Measurements from ENCODE around the gene ACSBG1.
"Not testable (repeated sequence)": the region's sequence is repeated elsewhere in the genome, so short reads cannot be mapped to it uniquely, and the experiment has no call there.

The ACSBG1 gene

DNA sequence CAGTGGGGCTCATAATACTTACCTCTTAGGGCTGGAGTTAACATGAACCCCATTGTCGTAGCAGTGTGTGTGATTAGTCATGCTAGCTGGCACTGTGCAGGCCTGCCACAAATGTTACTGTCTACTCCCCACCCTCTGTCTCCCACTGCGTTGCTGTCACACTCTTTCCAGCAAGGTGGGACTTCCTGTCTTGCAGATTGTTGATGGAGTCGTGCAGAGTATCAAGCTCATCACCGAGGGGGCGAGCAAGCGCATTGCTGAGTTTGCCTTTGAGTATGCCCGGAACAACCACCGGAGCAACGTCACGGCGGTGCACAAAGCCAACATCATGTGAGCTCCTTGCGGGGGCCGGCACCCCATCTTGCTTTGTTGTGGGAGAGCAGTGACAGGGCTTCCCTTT, 72.3 kb downstream of the ACSBG1 start:
- FAIRE-seq, result no peak

DNA sequence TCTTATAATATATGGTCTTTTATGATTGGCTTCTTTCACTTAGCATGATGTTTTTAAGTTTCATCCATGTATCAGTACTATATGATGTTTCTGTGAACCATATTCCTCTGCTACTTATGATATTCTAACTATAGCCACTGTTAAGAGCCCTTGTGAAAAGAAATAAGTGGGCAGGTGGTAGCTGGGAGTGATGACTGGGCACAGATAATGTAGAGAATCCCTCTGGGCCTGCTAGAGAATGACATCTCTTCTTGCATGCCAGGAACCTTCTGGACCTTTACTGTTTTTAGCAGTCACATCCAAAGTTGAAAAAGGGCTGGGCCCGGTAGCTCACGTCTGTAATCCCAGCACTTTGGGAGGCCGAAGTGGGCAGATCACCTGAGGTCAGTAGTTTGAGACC, 75.0 kb downstream of the ACSBG1 start:
- no peak for FAIRE-seq

DNA sequence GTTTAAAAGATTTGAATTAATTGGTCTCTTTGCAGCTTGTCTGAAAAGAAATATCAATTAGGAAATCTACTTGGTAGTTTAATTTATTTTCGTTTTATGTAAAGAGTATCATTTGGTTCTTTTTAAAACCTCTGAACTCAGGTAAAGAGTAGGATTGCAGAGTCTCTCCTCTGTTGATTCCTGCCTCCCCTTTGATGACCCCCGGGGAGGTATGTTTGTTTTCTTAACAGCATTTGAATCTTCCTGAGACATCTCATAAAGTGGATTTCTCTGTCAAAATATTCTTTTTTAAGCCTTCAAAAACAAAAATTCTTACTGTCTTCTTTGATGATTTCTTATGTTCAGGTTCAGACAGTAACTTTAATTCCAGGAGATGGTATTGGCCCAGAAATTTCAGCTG, 77.2 kb downstream of the ACSBG1 start:
- no peak for FAIRE-seq

DNA sequence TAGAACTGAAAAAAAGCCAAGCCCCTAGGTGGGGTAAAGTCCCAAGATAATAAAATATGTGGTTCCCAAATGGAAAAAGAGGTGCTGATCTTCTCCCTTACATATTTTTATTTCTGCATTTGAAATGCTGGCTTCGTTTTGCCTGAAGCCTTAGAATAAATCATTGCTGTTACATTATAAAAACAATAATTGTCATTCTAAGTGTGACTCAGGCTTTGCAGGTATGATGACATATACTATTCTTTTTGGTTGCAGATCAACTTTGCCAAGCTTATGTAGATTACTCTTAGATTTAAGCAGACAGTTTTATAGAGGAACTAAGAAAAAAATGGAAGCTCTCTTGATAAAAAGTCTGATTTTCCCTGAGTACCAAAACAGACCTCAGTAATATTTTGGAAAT, 77.7 kb downstream of the ACSBG1 start:
- no peak for FAIRE-seq

DNA sequence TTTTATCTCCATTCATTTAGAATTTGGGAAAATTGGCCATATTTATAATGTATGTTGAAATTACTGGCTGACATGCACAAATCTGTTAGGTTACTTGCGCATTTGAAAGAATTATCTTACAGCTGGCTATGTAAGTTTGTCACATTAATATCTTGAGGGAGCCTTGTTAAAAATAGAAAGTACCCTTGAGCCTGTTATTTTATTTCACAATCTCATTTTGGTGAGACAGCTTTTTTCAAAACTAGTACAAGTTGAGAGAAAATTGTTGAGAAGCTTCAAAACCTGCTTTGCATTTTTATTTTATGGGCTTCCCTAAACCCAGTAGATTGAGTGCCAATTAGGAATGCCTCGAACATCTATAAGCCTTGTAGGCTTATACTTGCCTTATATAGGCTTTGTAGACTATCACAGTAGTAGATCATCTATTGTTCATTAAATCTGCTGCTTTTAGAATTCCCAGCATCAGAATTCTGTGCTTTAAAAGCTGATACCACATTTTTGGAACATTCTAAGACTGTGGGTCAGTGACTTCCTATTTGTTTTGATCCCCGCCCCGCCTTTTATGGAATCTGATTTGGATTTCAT, 78.9 kb downstream of the ACSBG1 start:
- FAIRE-seq, result no peak

DNA sequence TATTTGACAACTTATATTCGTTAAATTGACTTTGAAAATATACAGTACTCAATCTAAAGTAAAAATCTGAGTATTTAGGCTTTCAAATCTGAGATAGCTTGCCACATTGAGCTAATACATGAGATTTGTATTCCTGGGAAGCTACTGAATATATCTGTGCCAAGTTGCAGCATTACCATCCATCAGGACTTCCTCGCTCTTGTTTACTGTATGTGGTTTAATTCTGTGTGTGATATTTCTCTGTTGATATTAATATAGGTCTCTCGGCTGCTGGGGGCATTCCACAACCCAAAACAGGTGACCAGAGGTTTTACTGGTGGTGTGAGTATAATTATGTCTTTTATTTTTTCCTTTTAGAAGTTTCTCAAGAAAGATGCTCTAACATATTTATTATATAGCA, 79.4 kb downstream of the ACSBG1 start:
- FAIRE-seq, result no peak

DNA sequence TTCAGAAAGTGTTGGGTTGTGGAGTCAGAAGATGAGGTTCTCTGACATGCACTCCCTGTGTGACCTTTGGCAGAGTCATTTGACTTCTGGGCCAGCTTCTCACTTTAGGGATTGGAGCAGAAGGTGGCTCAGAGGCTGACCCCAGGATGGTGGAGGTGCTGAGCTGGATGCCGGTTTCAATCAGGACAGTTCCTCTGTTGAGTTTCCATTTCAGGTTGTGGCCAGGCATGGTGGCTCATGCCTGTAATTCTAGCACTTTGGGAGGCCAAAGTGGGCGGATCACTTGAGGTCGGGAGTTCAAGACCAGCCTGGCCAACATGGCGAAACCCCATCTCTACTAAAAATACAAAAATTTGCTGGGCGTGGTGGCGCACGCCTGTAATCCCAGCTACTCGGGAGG, 83.3 kb downstream of the ACSBG1 start:
- not testable (repeated sequence) for FAIRE-seq

DNA sequence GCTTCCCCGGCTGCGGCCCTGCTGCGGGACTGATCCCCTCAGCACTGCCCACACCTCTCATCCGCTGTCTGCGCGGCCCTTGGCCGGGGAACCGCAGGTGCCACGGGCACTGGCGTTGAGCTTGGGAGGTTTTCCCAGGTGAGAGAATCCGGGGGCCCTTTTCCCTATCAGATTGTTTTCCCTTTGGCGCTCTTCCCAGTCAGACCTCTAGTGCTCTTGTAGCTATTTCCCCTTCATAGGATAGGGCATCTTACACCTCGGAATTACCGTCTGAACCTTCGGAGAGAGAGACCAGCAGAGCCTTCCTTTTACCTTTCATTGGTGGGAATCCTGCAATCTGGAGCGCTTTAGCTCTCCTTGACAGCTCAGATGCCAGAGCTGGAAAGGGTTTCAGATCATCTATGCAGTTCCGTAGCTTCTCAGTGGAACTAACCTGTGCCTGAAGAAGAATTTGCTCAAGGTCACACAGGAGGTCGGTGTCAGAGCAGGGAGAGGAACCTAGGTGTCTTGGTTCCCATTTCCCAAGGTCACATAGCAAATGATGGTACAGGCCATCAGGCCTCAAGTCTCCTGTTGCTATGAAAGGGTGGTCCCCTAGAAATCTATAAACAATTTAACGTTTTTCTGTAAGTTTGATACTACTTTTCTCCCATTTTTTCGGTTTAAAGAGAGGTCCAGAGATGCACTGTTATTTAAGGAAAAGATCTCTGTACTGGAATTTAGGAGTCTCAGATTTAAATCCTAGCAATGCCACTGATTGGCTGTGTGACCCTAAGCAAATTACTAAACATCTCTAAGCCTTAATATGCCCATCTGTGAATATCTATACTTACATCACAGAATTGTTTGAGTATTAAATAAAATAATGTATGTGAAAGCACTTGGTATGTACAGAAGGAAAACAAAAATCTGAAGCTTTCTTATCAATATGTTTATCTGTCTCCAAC, 84.3 kb downstream of the ACSBG1 start:
- FAIRE-seq, result no peak

DNA sequence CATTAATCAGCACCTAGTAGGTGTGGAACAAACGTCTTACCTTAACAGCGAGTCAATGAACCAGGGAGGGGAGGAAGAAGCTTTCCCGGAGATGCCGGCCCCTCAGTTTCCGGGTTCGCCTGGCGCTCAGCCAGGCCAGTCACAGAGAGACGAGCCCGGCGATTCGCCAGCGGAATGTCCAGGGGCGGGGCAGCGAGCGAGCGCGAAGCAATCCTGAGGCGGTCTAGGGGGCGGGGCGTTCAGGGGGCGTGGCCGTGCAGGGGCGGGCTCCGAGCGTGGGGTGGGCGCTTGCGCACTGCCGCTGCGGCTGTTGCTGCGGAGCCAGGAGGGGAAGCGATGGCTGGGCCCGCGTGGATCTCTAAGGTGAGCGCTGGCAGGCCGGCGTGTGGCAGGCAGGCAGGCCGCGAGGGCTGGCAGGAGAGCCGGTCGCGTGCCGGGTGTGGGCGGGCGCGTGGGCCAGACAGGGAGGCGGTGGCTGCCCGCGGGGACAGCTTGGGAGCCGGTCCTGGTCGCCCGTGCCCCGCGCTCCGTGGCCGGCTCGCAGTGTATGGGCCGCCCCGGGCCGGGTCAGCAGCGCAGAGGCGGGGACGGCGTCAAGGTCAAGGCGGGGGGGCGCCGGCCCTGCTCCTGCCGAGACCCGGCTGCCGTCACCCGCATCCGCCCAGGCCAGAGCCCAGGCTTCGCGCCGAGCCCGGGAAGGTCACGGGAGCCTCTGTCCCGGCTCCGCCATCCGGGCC, 85.1 kb downstream of the ACSBG1 start, which contains the start of gene IDH3A:
IDH3A (plus strand) TSS at position 295 of the 737 bp plus-strand sequence; CDS start at position 337, 42 bp downstream.
- peak; percentile 86 for FAIRE-seq

DNA sequence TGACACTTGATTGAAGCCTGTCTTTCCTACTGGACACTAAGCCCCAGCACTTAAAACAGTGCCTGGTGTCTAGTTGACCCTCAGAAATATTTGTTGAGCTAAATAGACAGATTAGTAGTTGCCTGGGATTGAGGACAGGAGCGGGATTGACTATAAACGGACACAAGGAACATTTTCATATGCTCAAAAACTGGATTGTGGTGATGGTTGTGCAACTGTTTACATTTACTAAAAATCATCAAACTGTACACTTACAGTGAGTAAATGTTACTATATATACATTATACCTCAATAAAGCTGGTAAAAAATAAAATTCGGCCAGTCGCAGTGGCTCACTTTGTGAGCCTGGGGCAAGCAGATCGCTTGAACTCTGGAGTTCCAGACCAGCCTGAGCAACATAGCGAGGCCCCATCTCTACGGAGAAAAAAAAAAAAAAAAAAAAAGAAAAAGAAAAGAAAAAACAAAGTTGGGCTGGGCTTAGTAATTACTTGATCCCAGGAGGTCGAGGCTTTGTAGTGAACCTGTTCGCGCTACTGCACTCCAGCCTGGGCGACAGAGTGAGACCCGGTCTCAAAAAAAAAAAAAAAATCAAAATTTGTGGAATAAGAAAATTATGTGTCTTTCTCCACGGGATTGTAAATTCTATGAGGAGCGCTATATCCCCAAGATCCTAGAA, 85.8 kb downstream of the ACSBG1 start:
- no peak for FAIRE-seq

DNA sequence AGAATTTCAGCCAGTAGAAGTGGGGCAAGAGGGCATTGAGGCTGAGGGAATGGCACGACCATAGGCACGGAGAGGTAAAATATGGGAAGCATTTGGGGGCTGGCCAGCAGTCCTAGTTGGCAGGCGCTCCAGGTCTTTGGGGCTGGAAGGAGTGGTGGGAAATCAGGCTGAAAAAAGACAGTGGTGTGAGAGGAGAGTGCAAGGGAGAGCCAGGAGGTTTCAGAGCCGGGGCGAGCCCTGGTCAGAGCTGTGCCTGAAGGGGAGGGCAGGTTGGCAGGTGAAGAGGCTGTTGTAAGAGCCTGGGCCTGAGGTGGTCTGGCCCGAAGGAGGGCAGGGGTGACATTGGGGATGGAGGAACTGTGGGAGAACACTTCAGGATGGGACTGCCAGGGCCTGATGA, 86.8 kb downstream of the ACSBG1 start:
- no peak for FAIRE-seq

DNA sequence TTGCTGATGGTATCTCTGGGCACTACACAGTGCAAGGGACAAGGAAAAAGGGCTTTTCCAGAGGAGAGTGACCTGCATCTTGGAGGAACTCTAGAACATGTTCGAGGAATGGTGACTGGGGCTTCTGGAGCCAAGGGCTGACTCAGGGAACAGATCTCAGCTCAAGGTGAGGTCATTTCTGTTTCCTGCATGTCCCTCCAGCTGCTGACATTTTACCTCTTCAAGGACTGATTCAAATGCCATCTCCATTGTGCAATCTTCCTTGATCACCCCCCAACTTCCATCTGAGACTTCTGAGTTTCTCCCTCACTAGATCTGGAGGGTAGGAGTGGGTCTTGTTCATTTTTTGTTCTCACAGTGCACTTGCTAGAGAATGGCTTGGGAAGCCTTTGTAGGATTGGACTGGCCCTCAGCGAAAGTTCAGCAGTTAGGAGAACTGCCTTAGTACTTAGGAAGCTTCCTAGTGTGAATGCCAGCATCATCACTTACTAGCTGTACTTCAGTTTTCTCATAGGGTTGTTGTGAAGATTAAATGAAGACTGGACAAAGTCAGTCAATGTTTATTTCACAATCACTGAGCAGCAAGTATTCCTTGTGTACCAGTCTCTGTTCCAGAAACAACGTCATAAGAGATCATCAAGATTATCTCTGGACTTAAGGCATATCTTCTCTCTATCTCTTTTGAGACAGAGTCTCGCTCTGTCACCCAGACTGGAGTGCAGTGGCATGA, 87.8 kb downstream of the ACSBG1 start:
- no peak for FAIRE-seq

DNA sequence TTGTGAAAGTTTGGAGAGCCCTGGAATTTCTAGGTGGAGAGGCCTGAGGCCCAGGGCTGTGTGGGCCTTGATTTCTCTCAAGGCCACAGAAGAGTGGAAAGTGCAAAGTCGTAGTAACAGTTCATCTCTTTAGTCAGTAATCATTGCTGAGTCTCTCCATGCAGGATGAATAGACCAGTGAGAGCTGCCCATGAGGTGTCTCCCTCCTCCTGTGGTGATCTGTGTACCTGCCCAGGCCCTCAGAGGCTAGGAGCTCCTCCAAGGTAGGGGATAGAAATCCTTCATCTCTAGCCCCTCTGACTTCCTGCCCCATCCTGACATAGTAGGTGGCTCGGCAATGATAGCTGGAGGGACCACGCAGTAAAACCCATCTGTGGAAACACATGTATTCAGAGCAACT, 92.0 kb downstream of the ACSBG1 start:
- no peak for FAIRE-seq

DNA sequence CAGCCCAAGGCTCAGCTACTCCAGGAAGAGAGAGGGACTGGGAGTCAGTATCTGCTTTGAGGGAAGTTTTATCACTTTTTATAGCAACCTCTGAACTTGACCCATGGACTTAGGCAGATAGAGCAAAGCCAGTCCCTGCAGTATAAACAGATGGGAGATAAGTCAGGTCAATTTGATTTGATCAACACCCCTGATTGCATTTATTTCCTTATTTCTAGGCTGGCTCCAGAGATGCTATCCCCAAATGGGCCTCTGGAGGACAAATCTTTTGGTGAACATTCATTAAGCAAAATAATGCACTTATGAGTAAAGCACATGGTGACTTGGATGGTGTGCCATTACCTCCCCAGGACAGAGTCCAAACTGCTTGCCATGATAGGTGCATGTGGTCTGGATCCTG, 94.1 kb downstream of the ACSBG1 start:
- FAIRE-seq, result no peak

DNA sequence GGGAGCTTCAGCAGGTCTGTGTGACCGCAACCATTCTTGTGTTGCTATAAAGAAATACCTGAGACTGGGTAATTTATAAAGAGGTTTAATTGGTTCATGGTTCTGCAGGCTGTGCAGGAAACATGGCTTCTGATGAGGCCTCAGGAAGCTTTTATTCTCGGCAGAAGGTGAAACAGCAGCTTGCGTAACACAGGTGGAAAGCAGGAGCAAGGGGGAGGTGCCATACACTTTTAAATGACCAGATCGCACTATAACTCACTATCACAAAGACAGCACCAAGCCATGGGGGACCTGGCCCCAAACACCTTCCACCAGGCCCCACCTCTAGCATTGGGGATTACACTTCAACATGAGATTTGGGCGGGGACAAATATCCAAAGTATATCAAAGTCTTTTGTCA, 94.8 kb downstream of the ACSBG1 start:
- no peak for FAIRE-seq

DNA sequence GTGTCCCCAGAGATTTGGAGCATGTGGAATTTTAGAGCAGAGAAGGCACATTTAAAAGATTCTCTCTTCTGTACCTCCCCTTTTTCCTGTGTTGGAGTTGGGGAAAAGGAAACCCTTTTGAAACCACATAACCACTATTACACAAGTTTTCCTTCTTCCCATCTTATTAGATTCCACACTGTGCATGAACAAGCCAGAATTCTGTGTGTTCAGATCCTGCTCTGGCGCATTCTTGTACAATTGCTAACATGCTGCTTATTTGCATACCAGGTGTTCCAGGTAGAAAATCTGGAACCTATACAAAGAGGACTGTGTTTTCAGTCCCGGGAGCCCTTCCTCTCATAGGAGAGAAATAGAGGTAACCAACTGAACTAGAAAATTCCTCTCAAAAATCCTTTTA, 100.6 kb downstream of the ACSBG1 start:
- FAIRE-seq, result no peak

DNA sequence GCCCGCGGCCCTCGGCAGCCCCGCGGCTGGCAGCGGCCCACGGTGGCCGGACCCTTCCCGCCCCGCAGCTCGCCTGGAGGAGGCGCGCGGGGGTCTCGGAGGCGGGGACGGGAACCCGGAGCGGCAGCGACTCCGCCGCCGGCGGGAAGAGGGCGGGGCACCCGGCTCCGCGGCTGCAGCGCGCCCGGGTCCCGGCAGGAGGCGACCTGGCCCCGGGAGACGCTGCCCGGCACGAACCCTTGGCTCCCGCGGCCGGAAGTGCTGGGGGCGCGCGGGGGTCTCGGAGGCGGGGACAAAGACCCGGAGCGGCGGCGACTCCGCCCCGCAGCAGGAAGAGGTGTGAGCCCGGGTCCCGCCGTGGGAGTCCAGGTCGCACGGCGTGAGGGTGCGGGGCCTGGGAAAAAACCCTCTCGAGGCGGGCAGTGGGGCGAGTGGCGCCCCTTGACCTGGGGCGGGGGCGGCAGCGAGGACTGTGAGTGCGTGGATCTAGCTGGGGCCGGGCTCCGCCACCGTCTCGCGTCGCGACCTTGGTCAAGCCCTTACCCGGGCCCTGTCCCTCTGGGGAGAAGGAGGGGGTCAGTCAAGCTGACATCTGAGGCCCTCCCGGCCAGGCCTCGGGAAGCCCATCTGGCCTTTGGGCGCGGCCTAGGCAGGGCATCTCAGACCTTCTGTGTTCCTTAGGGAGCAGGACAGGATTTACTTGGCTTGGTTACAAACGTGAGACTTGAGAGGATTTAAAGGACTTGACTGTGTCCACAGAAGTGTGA, 102.9 kb downstream of the ACSBG1 start, which contains the start of gene CIB2:
CIB2 (minus strand) TSS at position 151 of the 767 bp plus-strand sequence. CDS start 230 bp downstream, outside the sequence.
- FAIRE-seq, result no peak

DNA sequence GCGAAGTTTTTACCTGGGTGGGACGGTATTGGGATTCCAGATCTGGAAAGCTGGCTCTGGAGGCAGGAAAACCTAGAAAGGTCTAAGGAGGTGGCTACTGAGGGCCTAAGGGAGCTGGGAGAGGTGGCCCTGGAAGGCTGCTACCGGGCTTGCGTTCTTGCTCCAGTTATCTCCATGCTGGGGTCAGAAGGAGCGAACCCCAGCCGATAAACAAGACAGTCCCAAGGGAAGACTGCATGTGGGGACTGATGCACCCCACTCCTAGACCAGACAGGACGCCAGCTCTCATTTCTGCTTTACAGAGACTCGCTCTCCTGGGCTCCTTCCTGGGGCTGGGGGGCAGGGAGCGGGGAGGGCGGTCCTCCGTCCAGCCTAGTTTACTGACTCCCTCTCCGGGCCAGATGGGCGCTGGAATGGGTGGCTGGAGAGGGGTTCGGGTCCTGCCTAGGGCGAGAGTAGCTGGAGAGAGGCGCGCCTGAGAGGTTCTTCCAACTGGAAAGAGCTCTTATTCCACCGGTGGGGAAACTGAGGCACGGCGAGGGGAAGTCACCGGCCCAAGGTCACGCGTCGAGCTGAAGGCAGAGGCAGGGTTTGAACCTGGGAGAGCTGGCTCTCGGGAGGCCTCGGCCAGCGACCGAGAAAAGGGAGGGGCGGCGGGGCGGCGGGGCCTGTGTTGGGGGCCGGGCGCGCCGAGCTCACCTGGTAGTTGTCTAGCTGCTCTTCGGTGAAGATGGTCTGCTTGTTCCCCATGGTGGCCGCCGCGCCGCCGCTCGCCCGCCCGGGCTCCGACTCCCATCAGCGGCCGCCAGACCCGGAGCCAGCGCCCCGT, 103.7 kb downstream of the ACSBG1 start:
- no peak for FAIRE-seq

DNA sequence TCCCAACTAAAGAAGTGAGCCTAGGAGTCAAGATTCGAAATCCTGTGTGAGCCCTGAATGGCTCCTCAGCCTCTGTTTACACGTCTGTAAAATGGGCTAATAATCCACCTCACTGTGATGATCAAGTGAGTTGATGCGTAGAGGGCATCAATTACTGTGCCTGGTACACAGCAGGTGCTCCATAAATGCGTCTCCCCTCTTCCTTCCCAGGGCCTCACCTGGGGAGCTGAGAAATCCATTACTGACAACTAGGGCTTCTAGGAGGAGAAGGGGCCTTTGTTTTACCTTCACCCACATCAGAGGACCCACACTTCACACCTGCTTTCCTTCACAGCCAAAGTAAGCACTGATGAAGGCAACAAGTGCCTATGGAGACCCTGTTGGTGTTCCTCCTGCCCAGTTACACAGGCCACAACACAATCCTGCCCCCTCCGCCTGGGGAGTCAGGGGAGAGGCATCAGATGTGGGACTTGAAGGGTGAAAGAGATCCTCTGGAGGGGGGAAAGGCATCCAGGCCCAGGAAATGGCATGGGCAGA, 104.5 kb downstream of the ACSBG1 start:
- FAIRE-seq, result no peak

DNA sequence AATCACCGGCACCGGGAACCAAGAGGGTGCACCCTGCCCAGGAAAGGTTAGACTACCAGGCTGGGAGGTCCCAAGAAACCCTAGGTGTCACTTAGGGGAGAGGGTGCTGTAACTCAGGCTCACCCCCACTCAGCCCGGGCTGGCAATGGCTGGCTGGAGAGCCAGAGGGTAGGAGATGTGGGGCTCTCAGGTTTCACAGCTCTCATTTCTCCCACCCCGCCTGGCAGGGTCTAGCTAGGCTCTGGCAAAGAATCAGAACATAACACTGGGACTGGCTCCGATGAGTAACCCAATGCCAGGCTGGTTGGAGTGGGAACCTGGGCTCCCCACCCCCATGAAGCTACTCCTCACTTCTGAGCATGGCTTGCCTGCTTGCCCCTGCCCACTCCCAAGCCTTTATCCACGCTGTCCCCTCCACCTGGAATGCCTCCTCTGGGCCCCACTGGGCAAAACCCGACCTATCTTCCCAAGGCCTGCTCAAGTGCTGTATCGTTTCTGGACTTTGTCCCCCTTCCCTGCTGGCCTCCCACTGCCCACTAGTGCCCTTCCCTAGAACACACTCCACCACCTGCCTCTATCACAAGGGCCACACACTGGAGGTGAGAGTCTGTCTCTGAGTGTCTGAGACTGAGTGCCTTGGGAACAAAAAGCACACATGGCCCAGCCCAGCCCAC, 105.2 kb downstream of the ACSBG1 start:
- no peak for FAIRE-seq
